SK-N-MC (cell line): Measurements from ENCODE around the gene APLF.

Source experiments
- EZH2 ChIP-seq: fragments of 200-600 bp; sonication (generic); IDR thresholded peaks from one replicate; pipeline ENCODE4 v1.6.1; 2017; ENCODE audit warnings: antibody characterized with exemption
- FOXP2 ChIP-seq: optimal IDR thresholded peaks from 2 replicates; pipeline ENCODE3; 2011; ENCODE audit warnings: mild to moderate bottlenecking, moderate library complexity; ENCODE audit not compliant: insufficient read depth; ENCODE audit errors: extremely low read length, control extremely low read depth
- POLR2AphosphoS5 ChIP-seq: IDR thresholded peaks from 2 replicates; pipeline ENCODE4 v1.6.1; 2012; ENCODE audit warnings: mild to moderate bottlenecking, low read depth, low read length, borderline replicate concordance

- TF ChIP-seq EZH2 (no peak), POLR2AphosphoS5 (no peak), FOXP2 (no peak)
These were observed 38.8 kb downstream of the APLF start for GRCh38 chr2:68506170-68506569.
